Activated CD4-positive, alpha-beta T cell treated with anti-CD3 and anti-CD28 coated beads, Interleukin-2, amount 10 ng/mL, durations not matched to agents 24 days and 14 days (primary cell): ENCODE results near the gene SLC26A8. TPM values are rescaled to one million over a fixed set of nuclear protein-coding genes. Genes with fewer than 3 reads are reported as not detected.
"Not testable (repeated sequence)": the region's sequence is repeated elsewhere in the genome, so short reads cannot be mapped to it uniquely, and the experiment has no call there.

Experiments used
- DNase-seq: peaks from one replicate; pipeline ENCODE4 v3.0.0; 2022
- H3K27ac Mint-ChIP-seq: one replicate; pipeline ENCODE4 v1.8.0; 2022; ENCODE audit warnings: mild to moderate bottlenecking, mixed read lengths
- H3K27me3 Mint-ChIP-seq: one replicate; pipeline ENCODE4 v1.8.0; 2022; ENCODE audit warnings: mixed read lengths
- H3K36me3 Mint-ChIP-seq: one replicate; pipeline ENCODE4 v1.8.0; 2022; ENCODE audit warnings: low read depth, mild to moderate bottlenecking, mixed read lengths
- H3K4me1 Mint-ChIP-seq: one replicate; pipeline ENCODE4 v1.8.0; 2021; ENCODE audit warnings: mixed read lengths
- H3K4me3 Mint-ChIP-seq: one replicate; pipeline ENCODE4 v1.8.0; 2022; ENCODE audit warnings: mild to moderate bottlenecking, moderate library complexity, mixed read lengths
- H3K9me3 Mint-ChIP-seq: one replicate; pipeline ENCODE4 v1.8.0; 2021; ENCODE audit warnings: mixed read lengths
- intact Hi-C: fragments of 100-400 bp; cut with micrococcal nuclease; formaldehyde crosslinking; loops from one replicate; pipeline ENCODE4 v1.15.1; 2023
- total RNA-seq: library from RNA; stranded (reverse); gene quantifications from 2 replicates; pipeline ENCODE4 v1.2.3, GENCODE V29; 2022

SLC26A8 gene
- total RNA-seq, 1 donor from 2014 or later: not detected

DNA sequence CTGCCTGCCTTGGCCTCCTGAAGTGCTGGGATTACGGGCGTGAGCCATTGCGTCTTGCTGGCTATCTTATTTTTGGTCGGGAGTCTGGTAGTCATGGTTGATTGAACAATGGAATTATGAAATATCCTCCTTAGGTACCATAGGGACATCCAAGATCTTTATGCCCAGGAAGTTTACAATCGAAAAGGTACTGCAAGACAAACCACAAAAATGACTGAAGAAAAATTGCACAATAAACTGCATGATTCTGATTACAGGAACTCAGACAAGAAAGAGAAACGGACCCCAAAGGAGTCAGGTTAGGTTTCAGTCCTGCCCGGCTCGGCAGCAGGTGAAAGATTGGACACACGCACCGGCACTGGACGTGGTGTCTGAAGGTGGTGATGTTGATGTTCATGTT is 5.3 kb downstream of the SLC26A8 start:
- peaks cover 21% of the 10 kb centered on the region for H3K27me3 Mint-ChIP-seq
- intact Hi-C loops: no loop called here
- no peaks in the 10 kb centered on the region for H3K36me3 Mint-ChIP-seq
- peaks cover 2% of the 10 kb centered on the region for H3K4me1 Mint-ChIP-seq
- no peak overlapping the region for H3K4me3 Mint-ChIP-seq
- no peak for DNase-seq
- no peak overlapping the region for H3K27ac Mint-ChIP-seq
- no peaks in the 10 kb centered on the region for H3K9me3 Mint-ChIP-seq

DNA sequence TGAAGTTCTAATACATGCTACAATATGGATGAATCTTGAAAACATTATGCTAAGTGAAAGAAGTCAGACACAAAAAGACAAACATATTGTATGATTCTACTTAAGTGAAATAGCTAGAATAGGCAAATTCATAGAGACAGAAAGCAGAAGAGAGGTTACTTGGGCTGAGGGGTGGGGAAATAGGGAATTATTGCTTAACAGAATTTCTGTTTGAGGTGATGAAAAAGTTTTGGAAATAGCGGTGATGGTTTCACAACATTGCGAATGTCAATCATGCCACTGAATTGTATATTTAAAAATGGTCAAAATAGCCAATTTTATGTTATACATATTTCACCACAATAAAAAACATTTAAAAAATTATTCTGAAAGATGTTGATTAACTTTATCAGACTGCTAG is 6.1 kb downstream of the SLC26A8 start:
- Mint-ChIP-seq H3K9me3 (no peaks in the 10 kb centered on the region), H3K27ac (no peak overlapping the region), H3K36me3 (no peaks in the 10 kb centered on the region), H3K4me3 (no peak overlapping the region), H3K4me1 (no peaks in the 10 kb centered on the region), H3K27me3 (peaks cover 16% of the 10 kb centered on the region)
- intact Hi-C loops: no loop called here
- no peak for DNase-seq

DNA sequence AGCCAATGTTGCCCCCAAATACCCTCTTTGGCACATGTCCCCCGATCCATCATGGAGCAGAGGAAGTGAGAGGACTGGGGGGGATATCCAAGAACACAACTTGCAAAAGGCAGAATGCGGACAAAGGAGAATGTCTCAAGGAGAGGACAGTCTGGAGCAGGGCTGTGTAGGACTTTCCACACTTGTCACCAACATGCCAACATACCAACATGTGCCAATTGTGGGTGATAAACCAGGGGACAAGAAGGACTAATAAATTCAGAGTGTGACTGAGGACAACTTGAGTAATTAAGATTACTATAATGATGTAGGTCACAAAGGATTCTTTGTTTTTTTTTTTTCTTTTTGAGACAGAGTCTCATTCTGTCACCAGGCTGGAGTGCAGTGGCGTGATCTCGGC is 8.8 kb downstream of the SLC26A8 start:
- H3K4me3 Mint-ChIP-seq: no peak overlapping the region
- no peak overlapping the region for H3K27ac Mint-ChIP-seq
- H3K4me1 Mint-ChIP-seq: no peaks in the 10 kb centered on the region
- DNase-seq: no peak
- no peaks in the 10 kb centered on the region for H3K9me3 Mint-ChIP-seq
- peaks cover 26% of the 10 kb centered on the region for H3K27me3 Mint-ChIP-seq
- intact Hi-C loops: no loop called here
- no peaks in the 10 kb centered on the region for H3K36me3 Mint-ChIP-seq

DNA sequence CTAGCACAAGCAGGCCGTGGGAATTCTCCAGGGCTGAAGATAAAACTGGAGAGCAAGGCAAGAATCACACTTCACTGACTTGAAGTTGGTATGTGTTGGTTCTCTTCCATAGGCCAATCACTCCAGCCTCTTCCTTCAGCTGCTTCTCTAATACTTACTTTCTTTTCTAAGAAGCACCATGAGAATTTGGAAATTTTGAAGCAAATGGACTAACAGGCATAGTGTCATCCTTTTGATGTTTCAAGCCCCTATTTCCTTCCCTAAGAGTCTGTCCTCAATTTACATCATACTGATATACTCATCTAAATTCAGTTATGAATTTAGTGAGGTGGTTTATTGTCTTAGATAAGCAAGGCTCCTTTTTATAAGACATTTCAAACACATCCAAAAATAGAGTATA is 24.0 kb downstream of the SLC26A8 start:
- no peak overlapping the region for H3K27ac Mint-ChIP-seq
- no peak for DNase-seq
- no peaks in the 10 kb centered on the region for H3K9me3 Mint-ChIP-seq
- no peak overlapping the region for H3K4me3 Mint-ChIP-seq
- intact Hi-C loops: no loop called here
- no peaks in the 10 kb centered on the region for H3K36me3 Mint-ChIP-seq
- no peaks in the 10 kb centered on the region for H3K4me1 Mint-ChIP-seq
- H3K27me3 Mint-ChIP-seq: peaks cover 15% of the 10 kb centered on the region

DNA sequence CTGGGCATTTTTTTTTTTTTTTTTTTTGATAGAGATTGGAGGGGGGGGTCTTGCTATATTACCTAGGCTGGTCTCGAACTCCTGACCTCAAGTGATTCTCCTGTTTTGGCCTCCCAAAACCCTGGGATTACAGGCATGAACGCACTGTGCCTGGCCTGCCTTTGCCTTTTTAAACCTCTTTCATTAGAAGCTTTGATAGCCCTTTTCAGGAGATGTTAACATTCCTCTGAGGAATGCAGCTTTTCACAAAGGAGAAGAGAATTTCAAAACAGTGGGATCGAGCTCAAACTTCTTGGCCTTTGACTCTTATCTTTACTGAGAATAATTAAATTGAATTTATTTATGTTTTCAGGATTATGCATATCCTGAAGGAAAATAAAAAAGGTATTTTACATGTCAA is 31.3 kb downstream of the SLC26A8 start:
- H3K27me3 Mint-ChIP-seq: peaks cover 19% of the 10 kb centered on the region
- H3K36me3 Mint-ChIP-seq: no peaks in the 10 kb centered on the region
- H3K9me3 Mint-ChIP-seq: no peaks in the 10 kb centered on the region
- H3K4me1 Mint-ChIP-seq: no peaks in the 10 kb centered on the region
- no peak overlapping the region for H3K27ac Mint-ChIP-seq
- intact Hi-C loops: no loop called here
- DNase-seq: no peak
- H3K4me3 Mint-ChIP-seq: no peak overlapping the region

DNA sequence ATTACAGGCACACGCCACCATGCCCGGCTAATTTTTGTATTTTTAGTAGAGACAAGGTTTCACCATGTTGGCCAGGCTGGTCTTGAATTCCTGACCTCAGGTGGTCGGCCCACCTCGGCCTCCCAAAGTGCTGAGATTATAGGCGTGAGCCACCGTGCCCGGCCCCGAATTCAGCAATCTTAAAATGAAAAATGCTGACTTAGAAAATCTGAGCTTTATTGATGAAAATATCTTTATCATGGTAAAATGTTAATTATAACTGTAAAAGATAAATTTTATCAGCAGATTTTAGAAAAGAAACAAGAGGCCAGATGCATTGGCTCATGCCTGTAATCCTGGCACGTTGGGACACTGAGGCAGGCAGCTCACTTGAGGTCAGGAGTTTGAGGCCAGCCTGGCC is 36.4 kb downstream of the SLC26A8 start:
- H3K27ac Mint-ChIP-seq, H3K9me3 Mint-ChIP-seq, H3K4me3 Mint-ChIP-seq, H3K36me3 Mint-ChIP-seq, H3K4me1 Mint-ChIP-seq, DNase-seq, intact Hi-C loops: not testable (repeated sequence)
- H3K27me3 Mint-ChIP-seq: peaks cover 18% of the 10 kb centered on the region

DNA sequence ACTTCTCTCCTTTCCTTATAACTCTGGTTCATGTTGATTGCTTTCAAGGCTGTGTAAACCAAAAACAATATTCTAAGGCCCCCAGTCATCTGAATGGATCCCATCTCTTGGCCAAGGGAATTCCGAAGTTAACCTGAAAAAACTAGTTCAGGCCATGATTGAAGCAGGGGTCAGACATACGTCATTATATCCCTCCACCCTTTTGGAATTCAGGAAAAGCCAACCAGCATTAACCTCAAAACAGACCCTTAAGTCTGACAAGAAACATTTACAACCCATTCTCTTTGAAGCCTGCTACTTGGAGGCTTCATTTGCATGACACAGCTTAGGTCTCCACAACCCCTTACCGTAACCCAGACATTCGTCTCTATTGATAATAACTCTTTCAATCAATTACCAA is 39.7 kb downstream of the SLC26A8 start:
- no peaks in the 10 kb centered on the region for H3K36me3 Mint-ChIP-seq
- H3K27ac Mint-ChIP-seq: no peak overlapping the region
- H3K27me3 Mint-ChIP-seq: peaks cover 28% of the 10 kb centered on the region
- H3K9me3 Mint-ChIP-seq: no peaks in the 10 kb centered on the region
- no peaks in the 10 kb centered on the region for H3K4me1 Mint-ChIP-seq
- intact Hi-C loops: no loop called here
- DNase-seq: no peak
- H3K4me3 Mint-ChIP-seq: no peak overlapping the region

DNA sequence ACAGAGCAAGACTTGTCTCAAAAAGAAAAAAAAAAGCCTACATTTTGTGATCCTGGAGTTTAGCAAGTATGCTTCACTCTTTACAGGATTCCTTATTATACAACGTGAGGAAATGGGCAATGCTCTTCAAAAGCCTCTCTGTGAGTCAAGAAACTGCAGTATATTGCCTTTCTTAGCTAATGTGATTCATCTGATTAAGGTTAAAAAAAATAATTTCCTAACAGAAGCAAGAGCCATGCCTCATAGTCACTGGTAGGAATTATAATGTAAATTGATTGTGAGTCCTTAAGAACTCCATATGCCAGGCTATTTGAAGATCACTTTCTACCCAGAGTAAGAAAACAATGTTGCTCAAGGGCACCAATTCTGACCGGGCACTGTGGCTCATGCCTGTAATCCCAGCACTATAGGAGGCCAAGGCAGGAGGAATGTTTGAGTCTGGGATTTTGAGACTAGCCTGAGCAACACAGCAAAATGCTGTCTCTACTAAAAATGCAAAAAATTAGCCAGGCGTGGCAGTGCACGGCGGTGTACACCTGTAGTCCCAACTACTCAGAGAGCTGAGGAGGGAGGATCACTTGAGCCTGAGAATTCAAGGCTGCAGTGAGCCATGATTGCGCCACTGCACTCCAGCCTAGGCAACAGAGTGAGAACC is 43.3 kb downstream of the SLC26A8 start:
- Mint-ChIP-seq H3K4me1 (no peaks in the 10 kb centered on the region), H3K4me3 (no peak overlapping the region)
- intact Hi-C loops: no loop called here

DNA sequence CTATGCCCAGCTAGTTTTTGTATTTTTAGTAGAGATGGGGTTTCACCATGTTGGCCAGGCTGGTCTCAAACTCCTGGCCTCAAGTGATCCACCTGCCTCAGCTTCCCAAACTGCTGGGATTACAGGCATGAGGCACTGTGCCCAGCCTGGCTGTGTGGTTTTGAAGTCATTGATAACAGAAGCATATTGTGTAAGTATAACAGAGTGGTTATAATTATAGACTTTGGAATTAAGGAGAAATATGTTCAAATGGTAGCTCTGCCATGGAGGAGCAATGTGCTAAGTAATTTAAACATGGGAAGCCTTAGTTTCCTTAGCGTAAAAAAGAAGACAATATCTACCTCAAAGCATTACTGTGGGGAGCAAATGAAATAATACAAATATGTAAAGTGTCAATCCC is 44.3 kb downstream of the SLC26A8 start:
- DNase-seq, H3K4me1 Mint-ChIP-seq, H3K4me3 Mint-ChIP-seq, H3K36me3 Mint-ChIP-seq, intact Hi-C loops, H3K27ac Mint-ChIP-seq, H3K9me3 Mint-ChIP-seq: not testable (repeated sequence)
- peaks cover 27% of the 10 kb centered on the region for H3K27me3 Mint-ChIP-seq

More for the DNA sequence above, 43.3 kb downstream of the SLC26A8 start:
- Mint-ChIP-seq H3K27me3 (peaks cover 27% of the 10 kb centered on the region), H3K27ac (no peak overlapping the region), H3K36me3 (no peaks in the 10 kb centered on the region), H3K9me3 (no peaks in the 10 kb centered on the region)
- no peak for DNase-seq

DNA sequence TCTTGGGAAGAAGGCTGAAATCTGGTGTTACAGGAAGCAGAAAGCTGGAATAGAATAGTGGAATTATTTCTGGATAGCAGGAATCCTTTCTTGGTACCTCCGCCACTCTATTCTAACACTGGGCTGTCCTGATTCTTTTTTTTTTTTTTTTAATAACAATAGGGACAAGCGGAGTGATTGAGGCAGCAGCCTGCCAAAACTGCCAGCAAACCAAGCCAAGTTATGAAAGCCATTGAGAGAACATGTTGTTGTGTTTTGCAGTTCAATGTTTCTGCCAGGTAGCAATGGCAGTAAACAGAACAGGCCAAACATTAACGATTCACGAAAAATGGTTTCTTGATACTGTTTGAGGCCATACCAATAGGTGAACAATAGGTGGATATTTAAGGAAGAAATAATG is 47.1 kb downstream of the SLC26A8 start:
- no peaks in the 10 kb centered on the region for H3K9me3 Mint-ChIP-seq
- peaks cover 14% of the 10 kb centered on the region for H3K27me3 Mint-ChIP-seq
- H3K36me3 Mint-ChIP-seq: no peaks in the 10 kb centered on the region
- H3K4me3 Mint-ChIP-seq: no peak overlapping the region
- no peak for DNase-seq
- intact Hi-C loops: no loop called here
- peaks cover 6% of the 10 kb centered on the region for H3K4me1 Mint-ChIP-seq
- no peak overlapping the region for H3K27ac Mint-ChIP-seq

DNA sequence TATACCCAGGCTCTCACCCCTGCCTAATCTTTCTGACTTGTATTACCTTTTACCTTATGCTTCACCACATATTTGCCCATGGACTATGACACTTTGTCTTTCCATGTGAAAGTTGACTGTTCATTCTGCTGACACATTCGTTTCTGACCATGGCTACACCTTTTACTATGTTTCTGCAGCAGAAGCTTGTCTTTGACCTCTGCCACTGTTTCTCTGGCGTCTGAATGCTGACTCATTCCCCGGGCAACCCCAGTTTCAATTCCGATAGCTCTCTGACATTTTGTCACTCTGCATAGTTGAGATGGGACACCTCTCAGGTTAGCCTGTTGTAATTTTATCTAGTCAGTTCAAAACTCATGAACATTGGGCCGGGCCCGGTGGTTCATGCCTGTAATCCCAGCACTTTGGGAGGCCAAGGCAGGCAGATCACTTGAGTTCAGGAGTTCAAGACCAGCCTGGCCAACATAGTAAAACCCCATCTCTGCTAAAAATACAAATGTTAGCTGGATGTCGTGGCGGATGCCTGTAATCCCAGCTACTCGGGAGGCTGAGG is 50.7 kb downstream of the SLC26A8 start:
- no peaks in the 10 kb centered on the region for H3K36me3 Mint-ChIP-seq

DNA sequence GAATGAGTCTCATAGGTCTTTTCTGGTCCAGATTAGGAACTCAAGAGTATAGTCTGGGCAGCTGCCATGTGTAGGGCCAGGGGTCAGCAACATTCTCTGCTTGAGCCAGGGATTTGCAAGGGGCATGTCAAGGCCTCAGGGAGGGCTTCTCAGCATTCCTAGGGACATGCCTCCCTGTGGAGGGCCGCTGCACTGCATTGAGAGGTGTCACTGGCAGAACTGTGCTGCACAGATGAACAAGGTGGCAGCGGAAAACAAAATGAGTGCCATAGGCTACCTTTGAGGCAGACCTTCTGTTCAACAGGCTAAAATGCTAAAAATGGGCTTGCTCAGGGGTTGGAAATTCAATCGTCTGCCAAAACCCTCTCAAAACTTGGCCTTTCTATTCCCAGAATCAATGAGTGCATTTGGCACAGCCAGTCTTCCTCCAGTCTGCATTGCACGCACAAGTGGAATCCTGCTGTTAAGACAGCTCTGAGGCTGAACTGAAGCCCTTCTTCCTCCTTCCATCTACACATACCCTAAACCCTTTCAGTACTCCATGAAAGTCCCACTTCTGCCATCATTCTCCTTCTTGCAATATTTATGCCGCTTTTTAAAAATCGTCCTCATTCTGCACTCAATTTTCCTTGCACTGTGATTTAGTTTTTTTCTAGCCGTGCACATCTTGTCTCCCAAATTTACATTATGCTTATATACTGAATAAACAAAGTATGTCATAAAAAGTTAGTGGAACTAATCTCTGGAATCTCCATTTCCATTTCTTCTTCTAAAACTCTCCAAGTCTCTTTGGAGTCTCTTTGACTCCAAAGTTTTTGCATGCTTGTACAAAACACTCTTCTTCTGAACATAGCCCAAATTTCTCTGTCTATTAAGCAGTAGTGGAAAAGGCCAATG is 51.7 kb downstream of the SLC26A8 start:
- H3K4me1 Mint-ChIP-seq: peaks cover 10% of the 10 kb centered on the region
- no peaks in the 10 kb centered on the region for H3K27me3 Mint-ChIP-seq
- H3K27ac Mint-ChIP-seq: no peak overlapping the region
- no peak overlapping the region for H3K4me3 Mint-ChIP-seq
- intact Hi-C loops: no loop called here
- no peak for DNase-seq
- no peaks in the 10 kb centered on the region for H3K36me3 Mint-ChIP-seq
- H3K9me3 Mint-ChIP-seq: no peaks in the 10 kb centered on the region

More for the DNA sequence above, 50.7 kb downstream of the SLC26A8 start:
- intact Hi-C loops: no loop called here
- H3K4me3 Mint-ChIP-seq: no peak overlapping the region
- no peak overlapping the region for H3K27ac Mint-ChIP-seq
- DNase-seq: peak; percentile 59
- peaks cover 10% of the 10 kb centered on the region for H3K4me1 Mint-ChIP-seq
- H3K27me3 Mint-ChIP-seq: no peaks in the 10 kb centered on the region
- H3K9me3 Mint-ChIP-seq: no peaks in the 10 kb centered on the region

DNA sequence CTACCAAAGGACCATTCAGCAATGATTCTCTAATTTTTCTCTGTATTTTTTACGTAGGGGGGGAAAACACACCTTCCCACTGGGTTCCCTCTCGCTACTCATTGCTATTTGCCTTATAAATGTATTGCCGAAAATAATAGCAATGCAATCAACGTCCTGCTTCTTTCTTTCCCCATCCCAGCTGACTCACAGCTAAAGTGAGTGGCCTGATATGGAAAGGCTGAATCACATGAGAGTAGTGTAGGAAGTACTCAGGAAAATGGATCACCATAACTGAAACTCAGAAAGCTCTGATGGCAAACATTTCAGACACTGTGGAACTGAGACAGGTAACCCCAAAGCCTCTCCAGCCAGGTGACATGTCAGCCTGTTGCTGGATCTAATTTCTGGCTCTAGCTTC is 54.3 kb downstream of the SLC26A8 start:
- Mint-ChIP-seq H3K36me3 (no peaks in the 10 kb centered on the region), H3K27me3 (peaks cover 4% of the 10 kb centered on the region), H3K27ac (no peak overlapping the region), H3K4me1 (peaks cover 10% of the 10 kb centered on the region), H3K4me3 (no peak overlapping the region), H3K9me3 (no peaks in the 10 kb centered on the region)
- intact Hi-C loops: no loop called here
- no peak for DNase-seq

DNA sequence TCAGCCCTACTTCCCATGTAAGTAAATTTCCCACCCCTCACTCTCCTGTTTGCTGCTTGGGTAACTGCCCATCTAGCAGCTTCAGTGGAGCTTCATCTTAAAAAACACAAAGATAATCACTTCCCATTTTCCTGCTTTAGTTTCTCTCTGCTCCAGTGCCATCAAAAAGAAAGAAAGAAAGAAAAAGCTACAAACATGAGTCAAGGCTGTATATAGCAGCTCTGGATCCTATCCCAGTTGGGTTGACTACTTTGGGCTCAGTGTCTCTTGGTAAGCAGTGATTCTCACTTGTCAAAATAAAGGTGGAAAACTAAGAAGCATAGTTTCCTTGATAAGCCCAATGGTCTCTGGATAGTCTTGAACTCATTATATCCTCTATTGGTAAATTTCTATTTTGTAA is 54.8 kb downstream of the SLC26A8 start:
- intact Hi-C loops: no loop called here
- Mint-ChIP-seq H3K9me3 (no peaks in the 10 kb centered on the region), H3K4me1 (peaks cover 10% of the 10 kb centered on the region), H3K4me3 (no peak overlapping the region), H3K36me3 (no peaks in the 10 kb centered on the region), H3K27ac (no peak overlapping the region), H3K27me3 (peaks cover 4% of the 10 kb centered on the region)
- DNase-seq: no peak
